HG03460 (cell line): ENCODE measurements around the gene FMNL2.
"Not testable (repeated sequence)": the region's sequence is repeated elsewhere in the genome, so short reads cannot be mapped to it uniquely, and the experiment has no call there.

Experiments used
- ATAC-seq: cut with Tn5 transposase; IDR thresholded peaks from one replicate; pipeline ENCODE4 v1.9.1; 2021; ENCODE audit not compliant: unreplicated experiment

The FMNL2 gene

GRCh38 chr2:152466980-152467676 is 132.2 kb downstream of the FMNL2 start:
- peak; percentile 95 for ATAC-seq

GRCh38 chr2:152467677-152468410 is 132.9 kb downstream of the FMNL2 start:
- no peak for ATAC-seq

- peak; percentile 31 for ATAC-seq
These were observed 134.1 kb downstream of the FMNL2 start for GRCh38 chr2:152468899-152469692.

- no peak for ATAC-seq
These were observed 136.2 kb downstream of the FMNL2 start for GRCh38 chr2:152470861-152471854.

GRCh38 chr2:152472481-152472887 is 137.5 kb downstream of the FMNL2 start:
- no peak for ATAC-seq

- no peak for ATAC-seq
These were observed 138.3 kb downstream of the FMNL2 start for GRCh38 chr2:152473151-152473857.

- not testable (repeated sequence) for ATAC-seq
These were observed 139.5 kb downstream of the FMNL2 start for GRCh38 chr2:152474523-152474922.

GRCh38 chr2:152475982-152476381 is 141.0 kb downstream of the FMNL2 start:
- ATAC-seq: no peak

GRCh38 chr2:152477347-152478092 is 142.5 kb downstream of the FMNL2 start:
- no peak for ATAC-seq

GRCh38 chr2:152479282-152479681 is 144.3 kb downstream of the FMNL2 start:
- no peak for ATAC-seq

- ATAC-seq: no peak
These were observed 145.9 kb downstream of the FMNL2 start for GRCh38 chr2:152480821-152481399.

GRCh38 chr2:152481881-152482583 is 147.1 kb downstream of the FMNL2 start:
- no peak for ATAC-seq

- no peak for ATAC-seq
These were observed 148.5 kb downstream of the FMNL2 start for GRCh38 chr2:152483276-152484063.

GRCh38 chr2:152485954-152486736 is 151.2 kb downstream of the FMNL2 start:
- ATAC-seq: no peak

GRCh38 chr2:152486737-152487400 is 151.9 kb downstream of the FMNL2 start:
- no peak for ATAC-seq

- ATAC-seq: no peak
These were observed 153.1 kb downstream of the FMNL2 start for GRCh38 chr2:152488075-152488474.
